ENCODE data around the gene UBQLN4.

UBQLN4 gene

GRCh38 chr1:156086256-156086662 lies 32.7 kb upstream of the UBQLN4 start:
- Mint-ChIP-seq H3K27me3 (peaks cover 17% of the 10 kb centered on the region), H3K27ac (no peak overlapping the region), H3K4me1 (ENCODE audit: low read depth) (peaks cover 8% of the 10 kb centered on the region), H3K4me3 (no peak overlapping the region), H3K36me3 (no peaks in the 10 kb centered on the region), H3K9me3 (ENCODE audit: low read depth) (no peaks in the 10 kb centered on the region)

- Mint-ChIP-seq H3K27ac (no peak overlapping the region), H3K4me3 (peak overlapping the region; percentile 75), H3K9me3 (ENCODE audit: low read depth) (no peaks in the 10 kb centered on the region), H3K36me3 (no peaks in the 10 kb centered on the region), H3K4me1 (ENCODE audit: low read depth) (peaks cover 6% of the 10 kb centered on the region), H3K27me3 (peaks cover 16% of the 10 kb centered on the region)
Observed at GRCh38 chr1:156083800-156084790, 30.5 kb upstream of the UBQLN4 start.

- H3K4me3 Mint-ChIP-seq = peak within 1 kb of the TSS; percentile 84
- no peaks in the 10 kb centered on the region for H3K36me3 Mint-ChIP-seq
- H3K4me1 Mint-ChIP-seq (ENCODE audit: low read depth) = peaks cover 6% of the 10 kb centered on the region
- H3K27ac Mint-ChIP-seq = no peak within 1 kb of the TSS
- peaks cover 18% of the 10 kb centered on the region for H3K27me3 Mint-ChIP-seq
- no peaks in the 10 kb centered on the region for H3K9me3 Mint-ChIP-seq (ENCODE audit: low read depth)
Observed at GRCh38 chr1:156082309-156083091, 28.9 kb upstream of the UBQLN4 start, which contains the start of gene MEX3A. TSS of gene MEX3A (minus strand) at chr1:156082465. CDS start at chr1:156081998, 467 bp downstream.

GRCh38 chr1:156081917-156082308 lies 28.3 kb upstream of the UBQLN4 start:
- peaks cover 6% of the 10 kb centered on the region for H3K4me1 Mint-ChIP-seq (ENCODE audit: low read depth)
- H3K9me3 Mint-ChIP-seq (ENCODE audit: low read depth) = no peaks in the 10 kb centered on the region
- H3K27me3 Mint-ChIP-seq = peaks cover 16% of the 10 kb centered on the region
- H3K27ac Mint-ChIP-seq = no peak overlapping the region
- no peaks in the 10 kb centered on the region for H3K36me3 Mint-ChIP-seq
- H3K4me3 Mint-ChIP-seq = peak overlapping the region; percentile 84

GRCh38 chr1:156081180-156081916 lies 27.8 kb upstream of the UBQLN4 start:
- H3K27me3 Mint-ChIP-seq = peaks cover 14% of the 10 kb centered on the region
- peaks cover 6% of the 10 kb centered on the region for H3K4me1 Mint-ChIP-seq (ENCODE audit: low read depth)
- peak overlapping the region; percentile 77 for H3K4me3 Mint-ChIP-seq
- no peak overlapping the region for H3K27ac Mint-ChIP-seq
- no peaks in the 10 kb centered on the region for H3K9me3 Mint-ChIP-seq (ENCODE audit: low read depth)
- no peaks in the 10 kb centered on the region for H3K36me3 Mint-ChIP-seq

GRCh38 chr1:156080863-156081179 lies 27.2 kb upstream of the UBQLN4 start:
- Mint-ChIP-seq H3K27ac (no peak overlapping the region), H3K4me3 (peak overlapping the region; percentile 75), H3K9me3 (ENCODE audit: low read depth) (no peaks in the 10 kb centered on the region), H3K27me3 (peaks cover 11% of the 10 kb centered on the region), H3K4me1 (ENCODE audit: low read depth) (peaks cover 6% of the 10 kb centered on the region), H3K36me3 (no peaks in the 10 kb centered on the region)

GRCh38 chr1:156080241-156080862 lies 26.8 kb upstream of the UBQLN4 start:
- no peaks in the 10 kb centered on the region for H3K36me3 Mint-ChIP-seq
- H3K27ac Mint-ChIP-seq = no peak overlapping the region
- H3K4me3 Mint-ChIP-seq = no peak overlapping the region
- peaks cover 10% of the 10 kb centered on the region for H3K27me3 Mint-ChIP-seq
- H3K9me3 Mint-ChIP-seq (ENCODE audit: low read depth) = no peaks in the 10 kb centered on the region
- peaks cover 6% of the 10 kb centered on the region for H3K4me1 Mint-ChIP-seq (ENCODE audit: low read depth)

GRCh38 chr1:156079762-156080161 lies 26.2 kb upstream of the UBQLN4 start:
- peaks cover 7% of the 10 kb centered on the region for H3K27me3 Mint-ChIP-seq
- H3K9me3 Mint-ChIP-seq (ENCODE audit: low read depth) = no peaks in the 10 kb centered on the region
- peaks cover 6% of the 10 kb centered on the region for H3K4me1 Mint-ChIP-seq (ENCODE audit: low read depth)
- H3K36me3 Mint-ChIP-seq = no peaks in the 10 kb centered on the region
- H3K27ac Mint-ChIP-seq = peak overlapping the region; percentile 22
- peak overlapping the region; percentile 59 for H3K4me3 Mint-ChIP-seq

GRCh38 chr1:156078728-156079127 lies 25.1 kb upstream of the UBQLN4 start:
- H3K4me1 Mint-ChIP-seq (ENCODE audit: low read depth) = peaks cover 4% of the 10 kb centered on the region
- H3K9me3 Mint-ChIP-seq (ENCODE audit: low read depth) = no peaks in the 10 kb centered on the region
- H3K4me3 Mint-ChIP-seq = no peak overlapping the region
- no peaks in the 10 kb centered on the region for H3K36me3 Mint-ChIP-seq
- H3K27me3 Mint-ChIP-seq = peaks cover 4% of the 10 kb centered on the region
- no peak overlapping the region for H3K27ac Mint-ChIP-seq

- no peaks in the 10 kb centered on the region for H3K9me3 Mint-ChIP-seq (ENCODE audit: low read depth)
- no peaks in the 10 kb centered on the region for H3K36me3 Mint-ChIP-seq
- H3K4me3 Mint-ChIP-seq = no peak overlapping the region
- H3K27me3 Mint-ChIP-seq = peaks cover 2% of the 10 kb centered on the region
- no peak overlapping the region for H3K27ac Mint-ChIP-seq
- H3K4me1 Mint-ChIP-seq (ENCODE audit: low read depth) = peaks cover 2% of the 10 kb centered on the region
Observed at GRCh38 chr1:156077430-156077760, 23.8 kb upstream of the UBQLN4 start.

GRCh38 chr1:156076609-156077429 lies 23.2 kb upstream of the UBQLN4 start:
- H3K27ac Mint-ChIP-seq = no peak overlapping the region
- H3K4me1 Mint-ChIP-seq (ENCODE audit: low read depth) = peaks cover 1% of the 10 kb centered on the region
- H3K4me3 Mint-ChIP-seq = peak overlapping the region; percentile 46
- H3K9me3 Mint-ChIP-seq (ENCODE audit: low read depth) = no peaks in the 10 kb centered on the region
- peaks cover 2% of the 10 kb centered on the region for H3K27me3 Mint-ChIP-seq
- no peaks in the 10 kb centered on the region for H3K36me3 Mint-ChIP-seq

- Mint-ChIP-seq H3K27me3 (peaks cover 2% of the 10 kb centered on the region), H3K36me3 (no peaks in the 10 kb centered on the region), H3K4me3 (peak overlapping the region; percentile 14), H3K27ac (no peak overlapping the region), H3K4me1 (ENCODE audit: low read depth) (no peaks in the 10 kb centered on the region), H3K9me3 (ENCODE audit: low read depth) (no peaks in the 10 kb centered on the region)
Observed at GRCh38 chr1:156075775-156076204, 22.2 kb upstream of the UBQLN4 start.

GRCh38 chr1:156075162-156075561 lies 21.6 kb upstream of the UBQLN4 start:
- no peaks in the 10 kb centered on the region for H3K4me1 Mint-ChIP-seq (ENCODE audit: low read depth)
- no peak overlapping the region for H3K27ac Mint-ChIP-seq
- H3K27me3 Mint-ChIP-seq = peaks cover 2% of the 10 kb centered on the region
- no peaks in the 10 kb centered on the region for H3K9me3 Mint-ChIP-seq (ENCODE audit: low read depth)
- H3K36me3 Mint-ChIP-seq = no peaks in the 10 kb centered on the region
- no peak overlapping the region for H3K4me3 Mint-ChIP-seq

GRCh38 chr1:156074661-156075060 lies 21.1 kb upstream of the UBQLN4 start:
- Mint-ChIP-seq H3K36me3 (no peaks in the 10 kb centered on the region), H3K27ac (no peak overlapping the region), H3K4me3 (no peak overlapping the region), H3K4me1 (ENCODE audit: low read depth) (no peaks in the 10 kb centered on the region), H3K27me3 (peaks cover 2% of the 10 kb centered on the region), H3K9me3 (ENCODE audit: low read depth) (no peaks in the 10 kb centered on the region)
